ENCODE results near the gene SMIM13.

DNA sequence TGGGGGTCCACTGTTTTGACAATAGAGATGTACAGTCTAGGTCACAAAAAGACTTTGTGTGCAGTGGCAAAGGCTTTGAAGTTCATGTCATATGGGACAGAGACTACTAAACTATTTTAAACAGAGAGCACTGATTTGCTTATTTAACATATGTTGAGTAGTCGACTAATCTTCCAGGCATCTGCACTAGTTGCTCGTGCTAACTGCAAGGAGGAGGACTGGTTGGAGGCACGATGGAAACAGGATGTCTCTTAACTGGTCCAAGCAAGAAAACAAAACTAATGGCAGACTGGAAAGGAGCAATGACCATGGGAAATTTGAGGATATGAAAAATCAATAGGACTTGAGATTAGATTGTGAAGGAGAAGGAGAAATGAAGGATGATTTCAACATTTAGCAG is 46.4 kb downstream of the SMIM13 start:
- TF ChIP-seq CTCF (conservative IDR thresholded peaks at IDR 0.05; ENCODE audit: low read depth, low read length) (no peak), MAZ (IDR thresholded peaks at IDR 0.05; ENCODE audit: borderline replicate concordance, low read depth, low read length) (no peak), RFX5 (IDR thresholded peaks at IDR 0.05; ENCODE audit: low read depth, low read length) (no peak), POLR2A (IDR thresholded peaks at IDR 0.05; ENCODE audit: low read depth, low read length) (no peak), FOS (IDR thresholded peaks at IDR 0.05; ENCODE audit: low read depth, low read length) (no peak), BHLHE40 (IDR thresholded peaks at IDR 0.05; ENCODE audit: low read depth, low read length) (no peak), MXI1 (IDR thresholded peaks at IDR 0.05; ENCODE audit: borderline replicate concordance, low read depth, low read length) (no peak), RAD21 (IDR thresholded peaks at IDR 0.05; ENCODE audit: low read length) (no peak), MAFK (IDR thresholded peaks at IDR 0.05; ENCODE audit: low read depth, low read length) (no peak)
- TF ChIP-seq, protein P1, sequence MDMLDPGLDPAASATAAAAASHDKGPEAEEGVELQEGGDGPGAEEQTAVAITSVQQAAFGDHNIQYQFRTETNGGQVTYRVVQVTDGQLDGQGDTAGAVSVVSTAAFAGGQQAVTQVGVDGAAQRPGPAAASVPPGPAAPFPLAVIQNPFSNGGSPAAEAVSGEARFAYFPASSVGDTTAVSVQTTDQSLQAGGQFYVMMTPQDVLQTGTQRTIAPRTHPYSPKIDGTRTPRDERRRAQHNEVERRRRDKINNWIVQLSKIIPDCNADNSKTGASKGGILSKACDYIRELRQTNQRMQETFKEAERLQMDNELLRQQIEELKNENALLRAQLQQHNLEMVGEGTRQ (IDR thresholded peaks at IDR 0.05; ENCODE audit: low read depth, low read length): no peak
